H1 (cell line): ENCODE data around the gene RPTOR. TPM values are rescaled to one million over a fixed set of nuclear protein-coding genes. Genes with fewer than 3 reads are reported as not detected.

Source experiments
- CTCF ChIA-PET: fragments of 300-600 bp; sonication (Branson Sonifier 250); formaldehyde crosslinking; loops from one replicate; lab custom pipeline; 2021; ENCODE audit not compliant: partially characterized antibody; lab: Charles Lee
- POLR2A ChIA-PET: fragments of 300-600 bp; sonication (Branson Sonifier 250); formaldehyde crosslinking; loops from one replicate; lab custom pipeline; 2021; ENCODE audit warnings: inconsistent platforms; ENCODE audit not compliant: partially characterized antibody; lab: Charles Lee
- DNase-seq, 2 experiments: peaks; one replicate each; pipeline versions ENCODE4 v3.0.0 to v3.0.0-alpha.2; 2010 to 2022; ENCODE audit warnings: low spot score in 2 of 2, low read depth in 1 of 2, mixed read lengths in 1 of 2
- FAIRE-seq: peaks from 2 replicates; lab custom pipeline; 2011; peaks lifted over from hg19 to GRCh38; lab: Jason Lieb, UNC
- H2AFZ ChIP-seq: 2 replicates; pipeline ENCODE4 v1.8.1; 2012; ENCODE audit warnings: low read length, inconsistent platforms
- H2AK5ac ChIP-seq: 2 replicates; pipeline ENCODE4 v1.6.1; 2013; ENCODE audit warnings: low read depth, low read length
- H2BK120ac ChIP-seq: replicated peaks from 2 replicates; pipeline ENCODE3; 2013; ENCODE audit warnings: low read depth, low read length, inconsistent platforms
- H2BK12ac ChIP-seq: 2 replicates; pipeline ENCODE4 v1.6.1; 2013; ENCODE audit warnings: low read depth, low read length
- H2BK15ac ChIP-seq: 2 replicates; pipeline ENCODE4 v1.6.1; 2013; ENCODE audit warnings: low read length
- H2BK20ac ChIP-seq: 2 replicates; pipeline ENCODE4 v1.6.1; 2013; ENCODE audit warnings: low read length
- H2BK5ac ChIP-seq: 2 replicates; pipeline ENCODE4 v1.6.1; 2013; ENCODE audit warnings: low read depth, low read length
- H3K14ac ChIP-seq: 2 replicates; pipeline ENCODE4 v1.6.1; 2013; ENCODE audit warnings: inconsistent platforms; ENCODE audit not compliant: insufficient read length
- H3K18ac ChIP-seq: 2 replicates; pipeline ENCODE4 v1.6.1; 2013; ENCODE audit warnings: low read length; ENCODE audit errors: extremely low read depth
- H3K23ac ChIP-seq: 2 replicates; pipeline ENCODE4 v1.6.1; 2013; ENCODE audit warnings: inconsistent platforms; ENCODE audit not compliant: insufficient read length
- H3K23me2 ChIP-seq: 2 replicates; pipeline ENCODE4 v1.6.1; 2013; ENCODE audit warnings: low read depth, low read length
- H3K27ac ChIP-seq: 2 replicates; pipeline ENCODE4 v1.6.1; 2011; ENCODE audit warnings: low read depth, low read length, inconsistent platforms
- H3K27me3 ChIP-seq, 4 experiments: replicated peaks in 1 of 4; 1 replicate in 1 of 4; 2 replicates in 3 of 4; pipeline versions ENCODE4 v1.6.1 to v1.8.1; 2011 to 2013; ENCODE audit warnings: low read length in 3 of 4, mild to moderate bottlenecking in 3 of 4, inconsistent platforms in 2 of 4, mixed read lengths in 2 of 4, moderate library complexity in 1 of 4; ENCODE audit not compliant: control insufficient read depth in 3 of 4, insufficient read depth in 3 of 4; ENCODE audit errors: extremely low read depth in 1 of 4
- H3K36me3 ChIP-seq, 4 experiments: 2 replicates each; pipeline versions ENCODE4 v1.6.1 to v1.8.1; 2011 to 2013; ENCODE audit warnings: mild to moderate bottlenecking in 4 of 4, low read length in 3 of 4, moderate library complexity in 2 of 4, control low read depth in 1 of 4, inconsistent platforms in 1 of 4; ENCODE audit not compliant: insufficient read depth in 4 of 4, control insufficient read depth in 2 of 4
- H3K4ac ChIP-seq: replicated peaks from 2 replicates; pipeline ENCODE3; 2013; ENCODE audit warnings: low read length, low read depth, mixed read lengths, inconsistent platforms; ENCODE audit not compliant: insufficient read length
- H3K4me1 ChIP-seq, 4 experiments: replicated peaks in 1 of 4; 1 replicate in 1 of 4; 2 replicates in 3 of 4; pipeline versions ENCODE4 v1.6.1 to v1.8.1; 2011 to 2013; ENCODE audit warnings: low read length in 3 of 4, inconsistent platforms in 2 of 4, mixed read lengths in 1 of 4; ENCODE audit not compliant: insufficient read depth in 4 of 4, control insufficient read depth in 3 of 4
- H3K4me2 ChIP-seq, 2 experiments: 2 replicates each; pipeline versions ENCODE4 v1.6.1 to v1.8.1; 2011 to 2013; ENCODE audit warnings: low read depth in 2 of 2, low read length in 2 of 2, control low read depth in 1 of 2, inconsistent platforms in 1 of 2, mild to moderate bottlenecking in 1 of 2; ENCODE audit not compliant: insufficient read depth in 1 of 2
- H3K4me3 ChIP-seq, 4 experiments: fragments of 200-600, 300-600 bp in 1 of 4; sonication (generic), shearing (Covaris generic), sonication (Bioruptor Twin) in 1 of 4; 2 replicates each; pipeline versions ENCODE4 v1.5.1 to v1.8.1; 2011 to 2016; ENCODE audit warnings: low read length in 4 of 4, low read depth in 3 of 4, control low read depth in 2 of 4, inconsistent platforms in 2 of 4, mild to moderate bottlenecking in 2 of 4, mixed read lengths in 1 of 4, moderate library complexity in 1 of 4; ENCODE audit not compliant: insufficient read depth in 2 of 4; ENCODE audit errors: extremely low read depth in 1 of 4
- H3K56ac ChIP-seq: replicated peaks from 2 replicates; pipeline ENCODE3; 2013; ENCODE audit warnings: low read depth, mild to moderate bottlenecking, mixed read lengths, low read length, inconsistent platforms; ENCODE audit not compliant: insufficient read length
- H3K79me1 ChIP-seq: 2 replicates; pipeline ENCODE4 v1.6.1; 2013; ENCODE audit warnings: low read depth, low read length, control low read depth
- H3K79me2 ChIP-seq, 2 experiments: 2 replicates each; pipeline versions ENCODE4 v1.6.1 to v1.8.1; 2012 to 2013; ENCODE audit warnings: low read length in 2 of 2, mild to moderate bottlenecking in 2 of 2, inconsistent platforms in 1 of 2; ENCODE audit not compliant: insufficient read depth in 2 of 2, control insufficient read depth in 1 of 2
- H3K9ac ChIP-seq, 4 experiments: replicated peaks in 1 of 4; 1 replicate in 1 of 4; 2 replicates in 3 of 4; pipeline versions ENCODE4 v1.6.1 to v1.8.1; 2011 to 2013; ENCODE audit warnings: low read depth in 3 of 4, low read length in 3 of 4, control low read depth in 2 of 4, mild to moderate bottlenecking in 2 of 4, moderate library complexity in 2 of 4, inconsistent platforms in 1 of 4; ENCODE audit errors: extremely low read depth in 1 of 4
- H3K9me3 ChIP-seq, 2 experiments: 2 replicates each; pipeline versions ENCODE4 v1.6.1 to v1.8.1; 2012 to 2013; ENCODE audit warnings: mild to moderate bottlenecking in 2 of 2, moderate library complexity in 2 of 2, control low read depth in 1 of 2, inconsistent platforms in 1 of 2, low read depth in 1 of 2, low read length in 1 of 2, mixed read lengths in 1 of 2; ENCODE audit not compliant: insufficient read depth in 2 of 2
- H4K20me1 ChIP-seq, 2 experiments: replicated peaks in 1 of 2; 2 replicates each; pipeline versions ENCODE3 to v1.8.1; 2011 to 2013; ENCODE audit warnings: inconsistent platforms in 2 of 2, low read length in 2 of 2, mild to moderate bottlenecking in 1 of 2; ENCODE audit not compliant: insufficient read depth in 2 of 2, control insufficient read depth in 1 of 2
- H4K5ac ChIP-seq: 2 replicates; pipeline ENCODE4 v1.6.1; 2013; ENCODE audit warnings: low read length, low read depth, mixed read lengths, inconsistent platforms; ENCODE audit not compliant: insufficient read length
- H4K8ac ChIP-seq: 2 replicates; pipeline ENCODE4 v1.8.0; 2013; ENCODE audit warnings: mild to moderate bottlenecking, moderate library complexity, low read length, inconsistent platforms; ENCODE audit not compliant: insufficient read depth; ENCODE audit errors: extremely low read depth
- H4K91ac ChIP-seq: replicated peaks from 2 replicates; pipeline ENCODE3; 2013; ENCODE audit warnings: low read length, mixed read lengths, inconsistent platforms; ENCODE audit not compliant: insufficient read length
- CEBPB ChIP-seq: IDR thresholded peaks from 2 replicates; pipeline ENCODE4 v1.6.1; 2012; ENCODE audit warnings: low read depth, low read length
- GABPA ChIP-seq: IDR thresholded peaks from 2 replicates; pipeline ENCODE4 v1.6.1; 2011; ENCODE audit warnings: mild to moderate bottlenecking, low read length, moderate library complexity, borderline replicate concordance; ENCODE audit not compliant: insufficient read depth
- HDAC2 ChIP-seq, 2 experiments: fragments of 300-600 bp in 1 of 2; sonication (generic) in 1 of 2; IDR thresholded peaks; 2 replicates each; pipeline ENCODE4 v1.6.1; 2011 to 2012; ENCODE audit warnings: low read depth in 2 of 2, low read length in 2 of 2, mild to moderate bottlenecking in 2 of 2, moderate library complexity in 2 of 2, borderline replicate concordance in 1 of 2, inconsistent platforms in 1 of 2
- RAD21 ChIP-seq, 2 experiments: IDR thresholded peaks in 1 of 2; conservative IDR thresholded peaks in 1 of 2; 2 replicates each; pipeline ENCODE4 v1.6.1; 2011; ENCODE audit warnings: low read depth in 2 of 2, low read length in 2 of 2, improper control_type of control experiment in 1 of 2, inconsistent platforms in 1 of 2, mild to moderate bottlenecking in 1 of 2, moderate library complexity in 1 of 2
- RNF2 ChIP-seq: fragments of 200-900, 300-1000 bp; sonication (generic); IDR thresholded peaks from 2 replicates; pipeline ENCODE4 v1.7.1; 2016; ENCODE audit warnings: borderline replicate concordance, low read depth, mild to moderate bottlenecking, antibody characterized with exemption, low read length; ENCODE audit not compliant: poor library complexity, severe bottlenecking; ENCODE audit errors: missing control alignments
- SAP30 ChIP-seq: fragments of 300-600 bp; sonication (generic); IDR thresholded peaks from 2 replicates; pipeline ENCODE4 v1.7.1; 2012; ENCODE audit warnings: low read length, moderate library complexity, mild to moderate bottlenecking, inconsistent platforms; ENCODE audit not compliant: insufficient read depth, insufficient replicate concordance
- SIRT6 ChIP-seq: IDR thresholded peaks from one replicate; pipeline ENCODE4 v1.7.1; 2012; ENCODE audit warnings: low read length, inconsistent platforms
- WGBS, 2 experiments: shearing (Covaris generic) in 1 of 2; methylation state at CpG; one replicate each; pipeline versions ENCODE4 v1.1.6 to v1.1.7; 2013 to 2015; ENCODE audit warnings: low lambda C conversion rate in 2 of 2, mixed read lengths in 2 of 2, inconsistent platforms in 1 of 2, low coverage in 1 of 2, missing lambda C conversion rate in 1 of 2; ENCODE audit not compliant: insufficient replicate concordance in 2 of 2, insufficient coverage in 1 of 2, insufficient read length in 1 of 2; ENCODE audit errors: extremely low coverage in 1 of 2, missing lambda C conversion rate in 1 of 2; 5-methylcytosine and 5-hydroxymethylcytosine counted together
- polyA plus RNA-seq, 7 experiments: library from polyadenylated mRNA; depleted of rRNA in 3 of 7; stranded (reverse) in 5 of 7; unstranded in 2 of 7; fragments of >200 nt in 5 of 7; fragments of 200-250 nt in 2 of 7; gene quantifications; 1 replicate in 5 of 7; 2 replicates in 1 of 7; 4 replicates in 1 of 7; pipeline versions ENCODE4 v1.2.1 to v1.2.3, GENCODE V29; 2011 to 2013; ENCODE audit warnings: missing spikeins in 2 of 7, mixed read lengths in 2 of 7
- total RNA-seq: library from RNA; stranded (reverse); fragmentation: NEBNext Ultra II Directional; extraction: Animal tissue kit (Norgen Biotek cat#: 25700); gene quantifications from 2 replicates; pipeline ENCODE4 v1.2.1, GENCODE V29; 2021
- TF ChIP-seq, protein P1 (sequence below): IDR thresholded peaks from 2 replicates; pipeline ENCODE4 v1.6.1; 2011; ENCODE audit warnings: low read depth, mild to moderate bottlenecking, low read length; ENCODE audit not compliant: insufficient read depth
- TF ChIP-seq, protein P2 (sequence below): IDR thresholded peaks from 2 replicates; pipeline ENCODE4 v1.6.1; 2011; ENCODE audit warnings: low read length, improper control_type of control experiment

RPTOR gene
- total and polyA plus RNA-seq, 2 of the 8 experiments (the other 6 are each of a cell fraction or from before 2014, with no cell fraction given), result 6.9 to 28.7 TPM

DNA sequence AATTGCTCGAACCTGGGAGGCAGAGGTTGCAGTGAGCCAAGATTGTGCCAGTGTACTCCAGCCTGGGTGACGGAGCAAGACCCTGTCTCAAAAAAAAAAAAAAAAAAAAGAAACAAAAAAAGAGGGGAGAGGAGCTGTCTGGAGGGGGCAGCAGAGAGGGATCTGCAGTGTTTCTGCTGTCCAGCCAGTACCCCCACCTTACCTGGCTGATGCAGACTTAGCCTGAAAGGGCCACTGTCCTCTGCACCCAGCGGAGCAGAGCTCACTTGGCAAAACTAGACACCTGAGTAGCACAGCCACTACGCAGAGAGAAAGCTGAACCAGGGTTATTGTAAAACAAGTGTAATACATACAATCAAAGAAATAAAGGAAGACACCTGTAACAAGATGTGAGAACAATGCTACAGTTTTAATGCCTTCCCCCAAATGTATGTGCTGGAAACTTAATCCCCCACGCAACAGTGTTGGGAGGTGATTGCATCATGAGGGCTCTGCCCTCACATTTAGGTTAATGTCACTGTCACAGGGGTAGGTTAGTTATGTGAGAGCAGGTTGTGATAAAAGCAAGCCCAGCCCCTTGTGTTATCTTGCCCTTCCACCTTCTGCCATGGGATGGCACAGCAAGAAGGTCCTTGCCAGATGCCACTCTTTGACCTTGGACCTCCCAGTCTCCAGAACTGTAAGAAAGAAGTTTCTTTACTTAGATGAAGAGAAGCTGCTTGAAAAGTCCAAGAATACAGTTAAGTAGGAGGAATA, 211.2 kb downstream of the RPTOR start:
- Histone ChIP-seq H3K23me2 (no peaks in the 10 kb centered on the region), H3K27ac (no peak overlapping the region), H3K9ac (no peak overlapping the region), H3K23ac (no peak overlapping the region), H3K4me1 (peaks cover 8 to 14% (median 12%) of the 10 kb centered on the region in 4 experiments), H3K4me2 (no peak overlapping the region), H3K9me3 (no peaks in the 10 kb centered on the region), H2BK12ac (no peak overlapping the region), H4K20me1 (no peaks in the 10 kb centered on the region), H3K36me3 (no peaks in the 10 kb centered on the region; a peak in 1 of 8 replicates), H2BK120ac (no peak overlapping the region), H3K56ac (no peak overlapping the region), H3K14ac (no peak overlapping the region), H3K79me2 (no peaks in the 10 kb centered on the region), H4K8ac (no peak overlapping the region), H2BK5ac (no peak overlapping the region), H3K79me1 (no peaks in the 10 kb centered on the region), H4K5ac (no peak overlapping the region), H2AFZ (no peak overlapping the region), H2AK5ac (no peak overlapping the region), H2BK20ac (no peak overlapping the region), H4K91ac (no peak overlapping the region), H3K27me3 (no peaks in the 10 kb centered on the region), H2BK15ac (no peak overlapping the region), H3K4me3 (no peak overlapping the region), H3K18ac (no peak overlapping the region), H3K4ac (no peak overlapping the region)
- FAIRE-seq, result no peak
- ChIA-PET POLR2A (no interaction called here), CTCF (interaction anchor here (0.7 to 3.1 kb wide), 7 partner anchors 10 to 329 kb away, joined by 3 to 16 read pairs (median 3); no protein-coding TSS in a partner anchor)
- WGBS, 2 experiments, result 91% methylated on average over 4 of the region's 5 CpGs; no CpG with 5 or more reads in 1 of the 2 experiments
- DNase-seq, result no peak
- TF ChIP-seq SAP30 (no peak), HDAC2 (IDR thresholded peaks at IDR 0.05; ENCODE audit: borderline replicate concordance in 1 of 2, low read depth in 2 of 2, low read length in 2 of 2) (no peak), SIRT6 (no peak), GABPA (no peak), RAD21 (IDR thresholded peaks at IDR 0.05 in 1 of 2, conservative IDR thresholded peaks at IDR 0.05 in 1 of 2; ENCODE audit: low read depth in 2 of 2, low read length in 2 of 2) (peak; percentile 26 to 50; a peak in 3 of 4 replicates), CEBPB (no peak), RNF2 (no peak)
- TF ChIP-seq, protein P1, sequence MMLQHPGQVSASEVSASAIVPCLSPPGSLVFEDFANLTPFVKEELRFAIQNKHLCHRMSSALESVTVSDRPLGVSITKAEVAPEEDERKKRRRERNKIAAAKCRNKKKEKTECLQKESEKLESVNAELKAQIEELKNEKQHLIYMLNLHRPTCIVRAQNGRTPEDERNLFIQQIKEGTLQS, result no peak
- TF ChIP-seq, protein P2, sequence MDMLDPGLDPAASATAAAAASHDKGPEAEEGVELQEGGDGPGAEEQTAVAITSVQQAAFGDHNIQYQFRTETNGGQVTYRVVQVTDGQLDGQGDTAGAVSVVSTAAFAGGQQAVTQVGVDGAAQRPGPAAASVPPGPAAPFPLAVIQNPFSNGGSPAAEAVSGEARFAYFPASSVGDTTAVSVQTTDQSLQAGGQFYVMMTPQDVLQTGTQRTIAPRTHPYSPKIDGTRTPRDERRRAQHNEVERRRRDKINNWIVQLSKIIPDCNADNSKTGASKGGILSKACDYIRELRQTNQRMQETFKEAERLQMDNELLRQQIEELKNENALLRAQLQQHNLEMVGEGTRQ, result no peak
